Measurements from ENCODE around the gene MRNIP. TPM values are rescaled to one million over a fixed set of nuclear protein-coding genes. Genes with fewer than 3 reads are reported as not detected.

The MRNIP gene
- total and polyA plus RNA-seq, 4 donors, result 5.4 to 12.0 (median 7.3) TPM

DNA sequence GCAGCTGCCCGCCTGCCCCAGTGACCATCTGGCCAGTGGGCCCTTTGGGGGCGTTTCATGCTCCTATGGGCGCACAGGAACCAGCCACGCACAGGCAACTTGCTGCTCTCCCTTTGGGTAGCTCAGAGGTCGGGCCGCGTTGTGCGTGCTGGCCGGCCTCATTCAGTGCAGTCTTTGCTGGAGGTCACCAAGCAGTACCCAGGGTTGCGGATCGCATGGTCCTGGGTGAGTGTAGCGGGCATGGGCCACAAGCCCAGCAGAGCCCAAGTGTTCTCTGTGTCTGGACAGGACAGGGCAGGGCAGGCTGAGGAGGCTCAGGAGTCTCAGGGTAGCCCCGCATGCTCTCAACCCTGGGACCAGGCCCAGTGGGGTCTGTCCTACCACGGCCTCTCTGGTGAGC is 9.9 kb upstream of the MRNIP start:
- no peak overlapping the region for H3K27ac ChIP-seq (ENCODE audit: low read depth in 1 of 2, low read length in 2 of 2)
- no peak overlapping the region for H3K4me3 ChIP-seq (ENCODE audit: low read depth in 1 of 3, low read length in 3 of 3)
- no peaks in the 10 kb centered on the region for H3K4me1 ChIP-seq (ENCODE audit: control insufficient read depth in 4 of 4, insufficient read depth in 4 of 4, low read length in 3 of 4)
- TF ChIP-seq HNF4A (conservative IDR thresholded peaks at IDR 0.05), result no peak
- TF ChIP-seq NR2F2 (IDR thresholded peaks at IDR 0.05), result no peak
- TF ChIP-seq GABPA (IDR thresholded peaks at IDR 0.05 in 1 of 2, conservative IDR thresholded peaks at IDR 0.05 in 1 of 2), result no peak
- no peak for TF ChIP-seq SP1 (IDR thresholded peaks at IDR 0.05)
- TF ChIP-seq, protein P1, sequence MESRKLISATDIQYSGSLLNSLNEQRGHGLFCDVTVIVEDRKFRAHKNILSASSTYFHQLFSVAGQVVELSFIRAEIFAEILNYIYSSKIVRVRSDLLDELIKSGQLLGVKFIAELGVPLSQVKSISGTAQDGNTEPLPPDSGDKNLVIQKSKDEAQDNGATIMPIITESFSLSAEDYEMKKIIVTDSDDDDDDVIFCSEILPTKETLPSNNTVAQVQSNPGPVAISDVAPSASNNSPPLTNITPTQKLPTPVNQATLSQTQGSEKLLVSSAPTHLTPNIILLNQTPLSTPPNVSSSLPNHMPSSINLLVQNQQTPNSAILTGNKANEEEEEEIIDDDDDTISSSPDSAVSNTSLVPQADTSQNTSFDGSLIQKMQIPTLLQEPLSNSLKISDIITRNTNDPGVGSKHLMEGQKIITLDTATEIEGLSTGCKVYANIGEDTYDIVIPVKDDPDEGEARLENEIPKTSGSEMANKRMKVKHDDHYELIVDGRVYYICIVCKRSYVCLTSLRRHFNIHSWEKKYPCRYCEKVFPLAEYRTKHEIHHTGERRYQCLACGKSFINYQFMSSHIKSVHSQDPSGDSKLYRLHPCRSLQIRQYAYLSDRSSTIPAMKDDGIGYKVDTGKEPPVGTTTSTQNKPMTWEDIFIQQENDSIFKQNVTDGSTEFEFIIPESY (IDR thresholded peaks at IDR 0.05), result no peak
- TF ChIP-seq, protein P2, sequence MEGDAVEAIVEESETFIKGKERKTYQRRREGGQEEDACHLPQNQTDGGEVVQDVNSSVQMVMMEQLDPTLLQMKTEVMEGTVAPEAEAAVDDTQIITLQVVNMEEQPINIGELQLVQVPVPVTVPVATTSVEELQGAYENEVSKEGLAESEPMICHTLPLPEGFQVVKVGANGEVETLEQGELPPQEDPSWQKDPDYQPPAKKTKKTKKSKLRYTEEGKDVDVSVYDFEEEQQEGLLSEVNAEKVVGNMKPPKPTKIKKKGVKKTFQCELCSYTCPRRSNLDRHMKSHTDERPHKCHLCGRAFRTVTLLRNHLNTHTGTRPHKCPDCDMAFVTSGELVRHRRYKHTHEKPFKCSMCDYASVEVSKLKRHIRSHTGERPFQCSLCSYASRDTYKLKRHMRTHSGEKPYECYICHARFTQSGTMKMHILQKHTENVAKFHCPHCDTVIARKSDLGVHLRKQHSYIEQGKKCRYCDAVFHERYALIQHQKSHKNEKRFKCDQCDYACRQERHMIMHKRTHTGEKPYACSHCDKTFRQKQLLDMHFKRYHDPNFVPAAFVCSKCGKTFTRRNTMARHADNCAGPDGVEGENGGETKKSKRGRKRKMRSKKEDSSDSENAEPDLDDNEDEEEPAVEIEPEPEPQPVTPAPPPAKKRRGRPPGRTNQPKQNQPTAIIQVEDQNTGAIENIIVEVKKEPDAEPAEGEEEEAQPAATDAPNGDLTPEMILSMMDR (IDR thresholded peaks at IDR 0.05; ENCODE audit: low read depth, low read length, missing input control), result no peak
- TF ChIP-seq, protein P3, sequence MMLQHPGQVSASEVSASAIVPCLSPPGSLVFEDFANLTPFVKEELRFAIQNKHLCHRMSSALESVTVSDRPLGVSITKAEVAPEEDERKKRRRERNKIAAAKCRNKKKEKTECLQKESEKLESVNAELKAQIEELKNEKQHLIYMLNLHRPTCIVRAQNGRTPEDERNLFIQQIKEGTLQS (IDR thresholded peaks at IDR 0.05), result no peak
- no peak for TF ChIP-seq YY1 (IDR thresholded peaks at IDR 0.05)
- TF ChIP-seq FOXA2 (IDR thresholded peaks at IDR 0.05), result no peak
- TF ChIP-seq RXRA (IDR thresholded peaks at IDR 0.05), result no peak
- TF ChIP-seq EGR1 (IDR thresholded peaks at IDR 0.05; ENCODE audit: low read depth in 2 of 2), result no peak
- no peak for TF ChIP-seq TAF1 (conservative IDR thresholded peaks at IDR 0.05)
- TF ChIP-seq FOXA1 (IDR thresholded peaks at IDR 0.05), result no peak
- TF ChIP-seq, protein P4, sequence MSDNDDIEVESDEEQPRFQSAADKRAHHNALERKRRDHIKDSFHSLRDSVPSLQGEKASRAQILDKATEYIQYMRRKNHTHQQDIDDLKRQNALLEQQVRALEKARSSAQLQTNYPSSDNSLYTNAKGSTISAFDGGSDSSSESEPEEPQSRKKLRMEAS (IDR thresholded peaks at IDR 0.05), result no peak
- no peak for TF ChIP-seq RAD21 (IDR thresholded peaks at IDR 0.05)
- H3K27me3 ChIP-seq (ENCODE audit: control insufficient read depth in 4 of 4, insufficient read depth in 4 of 4, low read length in 3 of 4), result no peaks in the 10 kb centered on the region
- no peaks in the 10 kb centered on the region for H3K9me3 ChIP-seq (ENCODE audit: control insufficient read depth in 4 of 4, low read length in 3 of 4)
- 98% methylated on average over 14 of the region's 14 CpGs for WGBS
- no peak for DNase-seq (ENCODE audit: low spot score)
- H3K9ac ChIP-seq (ENCODE audit: low read depth in 1 of 2, low read length in 2 of 2), result no peak overlapping the region
- peaks cover 17 to 76% (median 34%) of the 10 kb centered on the region in 4 donors for H3K36me3 ChIP-seq (ENCODE audit: control insufficient read depth in 4 of 4, insufficient read depth in 3 of 4, low read depth in 1 of 4, low read length in 3 of 4)

DNA sequence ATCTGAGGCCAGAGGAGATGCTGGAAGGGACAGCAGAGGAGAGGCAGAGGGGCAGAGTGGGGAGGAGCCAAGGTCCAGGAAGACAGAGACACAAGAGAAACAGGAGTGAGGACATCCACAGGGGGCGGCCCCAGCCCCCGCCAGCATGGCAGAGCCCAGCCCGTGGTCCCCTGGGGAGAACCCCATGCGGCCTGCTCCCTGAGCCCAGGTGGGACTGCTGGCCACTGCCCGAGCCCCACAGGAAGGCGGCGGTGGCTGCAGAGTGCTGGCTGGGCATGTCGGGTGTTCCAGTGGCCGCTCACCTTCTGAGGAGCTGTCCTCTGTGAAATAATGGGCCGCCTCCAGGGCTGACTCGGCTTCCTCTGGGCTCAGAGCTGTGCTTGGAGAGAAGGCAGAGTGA is 8.9 kb upstream of the MRNIP start:
- Histone ChIP-seq H3K9ac (ENCODE audit: low read depth in 1 of 2, low read length in 2 of 2) (no peak overlapping the region), H3K36me3 (ENCODE audit: control insufficient read depth in 4 of 4, insufficient read depth in 3 of 4, low read depth in 1 of 4, low read length in 3 of 4) (peaks cover 19 to 78% (median 33%) of the 10 kb centered on the region in 4 donors), H3K9me3 (ENCODE audit: control insufficient read depth in 4 of 4, low read length in 3 of 4) (no peaks in the 10 kb centered on the region), H3K27ac (ENCODE audit: low read depth in 1 of 2, low read length in 2 of 2) (no peak overlapping the region), H3K4me1 (ENCODE audit: control insufficient read depth in 4 of 4, insufficient read depth in 4 of 4, low read length in 3 of 4) (no peaks in the 10 kb centered on the region), H3K27me3 (ENCODE audit: control insufficient read depth in 4 of 4, insufficient read depth in 4 of 4, low read length in 3 of 4) (no peaks in the 10 kb centered on the region), H3K4me3 (ENCODE audit: low read depth in 1 of 3, low read length in 3 of 3) (no peak overlapping the region)
- TF ChIP-seq HNF4A (conservative IDR thresholded peaks at IDR 0.05) (no peak), FOXA2 (IDR thresholded peaks at IDR 0.05) (no peak), GABPA (IDR thresholded peaks at IDR 0.05 in 1 of 2, conservative IDR thresholded peaks at IDR 0.05 in 1 of 2) (no peak), NR2F2 (IDR thresholded peaks at IDR 0.05) (no peak), FOXA1 (IDR thresholded peaks at IDR 0.05) (no peak), TAF1 (conservative IDR thresholded peaks at IDR 0.05) (no peak), RXRA (IDR thresholded peaks at IDR 0.05) (no peak), HNF4G (IDR thresholded peaks at IDR 0.05) (no peak), YY1 (IDR thresholded peaks at IDR 0.05) (no peak)
- TF ChIP-seq, protein P3 (IDR thresholded peaks at IDR 0.05), result no peak
- TF ChIP-seq, protein P2 (IDR thresholded peaks at IDR 0.05; ENCODE audit: low read depth, low read length, missing input control), result no peak
- TF ChIP-seq, protein P1 (IDR thresholded peaks at IDR 0.05), result no peak
- TF ChIP-seq, protein P4 (IDR thresholded peaks at IDR 0.05), result no peak
- DNase-seq (ENCODE audit: low spot score), result no peak
- 96% methylated on average over 11 of the region's 11 CpGs for WGBS
